Heart left ventricle (tissue), 16 donors: ENCODE measurements around the gene GPR68. TPM values are rescaled to one million over a fixed set of nuclear protein-coding genes. Genes with fewer than 3 reads are reported as not detected.

ENCODE experiments used
- ATAC-seq, 4 donors: fragments of 200-7000 bp; cut with Tn5 transposase; one replicate each; pipeline ENCODE4 v1.9.1; 2020 to 2022; ENCODE audit warnings: moderate library complexity in 4 of 4, mild to moderate bottlenecking in 3 of 4, moderate number of reproducible peaks in 1 of 4
- DNase-seq, 5 donors: peaks; one replicate each; pipeline ENCODE4 v3.0.0-alpha.2; 2020
- H3K27ac ChIP-seq, 12 donors: fragments of 200-600 bp; sonication (generic) in 4 of 12; one replicate each; pipeline versions ENCODE4 v1.5.0 to v1.8.0; 2016 to 2022; ENCODE audit warnings: mild to moderate bottlenecking in 2 of 12
- H3K27me3 ChIP-seq, 9 donors: fragments of 200-600 bp; sonication (generic) in 2 of 9; one replicate each; pipeline versions ENCODE4 v1.5.1 to v1.8.0; 2016 to 2022; ENCODE audit warnings: mild to moderate bottlenecking in 3 of 9
- H3K36me3 ChIP-seq, 9 donors: fragments of 200-600 bp; sonication (generic) in 2 of 9; one replicate each; pipeline versions ENCODE4 v1.5.0 to v1.8.0; 2018 to 2022; ENCODE audit warnings: mild to moderate bottlenecking in 2 of 9
- H3K4me1 ChIP-seq, 12 donors: fragments of 200-600 bp; sonication (generic) in 4 of 12; one replicate each; pipeline versions ENCODE4 v1.5.0 to v1.8.0; 2016 to 2022; ENCODE audit warnings: mild to moderate bottlenecking in 3 of 12
- H3K4me3 ChIP-seq, 12 donors: fragments of 200-600 bp; sonication (generic) in 4 of 12; one replicate each; pipeline versions ENCODE4 v1.5.0 to v1.8.0; 2017 to 2022; ENCODE audit warnings: mild to moderate bottlenecking in 9 of 12, moderate library complexity in 4 of 12
- H3K9me3 ChIP-seq, 12 donors: fragments of 200-600 bp; sonication (generic) in 4 of 12; one replicate each; pipeline versions ENCODE4 v1.5.0 to v1.8.0; 2016 to 2022; ENCODE audit warnings: mild to moderate bottlenecking in 1 of 12
- CTCF ChIP-seq, 12 donors: fragments of 200-600 bp; sonication (generic) in 4 of 12; IDR thresholded peaks; one replicate each; pipeline versions ENCODE4 v1.5.0 to v1.8.0; 2018 to 2022; ENCODE audit warnings: antibody characterized with exemption in 12 of 12, mild to moderate bottlenecking in 5 of 12
- POLR2A ChIP-seq, 2 donors: fragments of 450-650 bp; IDR thresholded peaks; one replicate each; pipeline ENCODE4 v1.6.1; 2017; ENCODE audit warnings: antibody characterized with exemption in 2 of 2, mild to moderate bottlenecking in 2 of 2, moderate library complexity in 2 of 2
- WGBS, 4 donors: extraction: QIAGEN DNeasy Blood & Tissue Kit in 2 of 4; methylation state at CpG; one replicate each; pipeline versions ENCODE4 v1.1.5 to v1.1.7; 2013 to 2018; 5-methylcytosine and 5-hydroxymethylcytosine counted together
- intact Hi-C, 10 donors: fragments of 100-400 bp; cut with DNase I; formaldehyde crosslinking; loops; one replicate each; pipeline versions ENCODE4 v1.11.1 to v1.14.2; 2022
- polyA plus RNA-seq, 2 donors: library from polyadenylated mRNA; stranded (reverse); fragments of 200-250 nt; gene quantifications; one replicate each; pipeline ENCODE4 v1.2.3, GENCODE V29; 2013
- total RNA-seq, 9 donors: library from RNA; depleted of rRNA in 2 of 9; stranded (reverse); fragments of >200 nt in 2 of 9; fragmentation: NEBNext Ultra II Directional in 3 of 9; extraction: Animal tissue kit (Norgen Biotek cat#: 25700) in 3 of 9; gene quantifications; one replicate each; pipeline versions ENCODE4 v1.1.0 to v1.2.4, GENCODE V29; 2016 to 2023
- donor health status: ischemic (EF 13 %, LVEDD 7.1; RV severe dilation, severe dysfunction).
- donor health status: healthy with polysubstance abuse.
- donor health status: DM: no; HTN: yes; CAD: no.
- donor health status: DM: no; HTN: no; CAD: no.
- donor health status: ischemic (EF 25% LVEDD 6.9; RV normal size, moderate dysfunction).
- donor health status: ischemic (EF 25% LVEDD 5.7; RV mildly dilated, moderate dysfunction).
- donor health status: healthy.
- donor health status: DM: yes; HTN: yes; CAD: no.
- donor health status: ischemic (EF 35%, LVEDD 5.7; RV mildly dilated, moderate dysfunction).
- donor health status: nonischemic (EF 11% LVEDD 7.7; RV severe dilation, severe dysfunction).
- donor health status: DM: yes; HTN: yes; CAD: no.
- donor health status: PGD.
- donor health status: ischemic (EF 29% LVEDD 5.4; RV normal size, mild dysfunction).
- donor health status: nonischemic (EF 23%, LVEDD 6.1; RV moderate dilation, normal function).

GPR68 gene
- total and polyA plus RNA-seq, 11 donors = 0.08 to 2.6 (median 0.59) TPM; not detected in 1

- 94 to 97% (median 95%) methylated on average over 7 of the region's 7 CpGs for WGBS, 4 donors
- Histone ChIP-seq H3K27me3 (peaks cover 0 to 21% (median 0%) of the 10 kb centered on the region in 9 donors), H3K9me3 (peaks cover 0 to 6% (median 0%) of the 10 kb centered on the region in 12 donors), H3K36me3 (no peaks in the 10 kb centered on the region), H3K4me3 (no peak overlapping the region), H3K27ac (no peak overlapping the region), H3K4me1 (peaks cover 0 to 24% (median 7%) of the 10 kb centered on the region in 12 donors)
- intact Hi-C loops = no loop called here
- ATAC-seq (no peak), DNase-seq (peak in 1 of 5 donors; percentile 4)
- TF ChIP-seq POLR2A (IDR thresholded peaks at IDR 0.05) (no peak), CTCF (IDR thresholded peaks at IDR 0.05) (no peak)
Measured at GRCh38 chr14:91265404-91265803, 20.9 kb upstream of the GPR68 start.

DNA sequence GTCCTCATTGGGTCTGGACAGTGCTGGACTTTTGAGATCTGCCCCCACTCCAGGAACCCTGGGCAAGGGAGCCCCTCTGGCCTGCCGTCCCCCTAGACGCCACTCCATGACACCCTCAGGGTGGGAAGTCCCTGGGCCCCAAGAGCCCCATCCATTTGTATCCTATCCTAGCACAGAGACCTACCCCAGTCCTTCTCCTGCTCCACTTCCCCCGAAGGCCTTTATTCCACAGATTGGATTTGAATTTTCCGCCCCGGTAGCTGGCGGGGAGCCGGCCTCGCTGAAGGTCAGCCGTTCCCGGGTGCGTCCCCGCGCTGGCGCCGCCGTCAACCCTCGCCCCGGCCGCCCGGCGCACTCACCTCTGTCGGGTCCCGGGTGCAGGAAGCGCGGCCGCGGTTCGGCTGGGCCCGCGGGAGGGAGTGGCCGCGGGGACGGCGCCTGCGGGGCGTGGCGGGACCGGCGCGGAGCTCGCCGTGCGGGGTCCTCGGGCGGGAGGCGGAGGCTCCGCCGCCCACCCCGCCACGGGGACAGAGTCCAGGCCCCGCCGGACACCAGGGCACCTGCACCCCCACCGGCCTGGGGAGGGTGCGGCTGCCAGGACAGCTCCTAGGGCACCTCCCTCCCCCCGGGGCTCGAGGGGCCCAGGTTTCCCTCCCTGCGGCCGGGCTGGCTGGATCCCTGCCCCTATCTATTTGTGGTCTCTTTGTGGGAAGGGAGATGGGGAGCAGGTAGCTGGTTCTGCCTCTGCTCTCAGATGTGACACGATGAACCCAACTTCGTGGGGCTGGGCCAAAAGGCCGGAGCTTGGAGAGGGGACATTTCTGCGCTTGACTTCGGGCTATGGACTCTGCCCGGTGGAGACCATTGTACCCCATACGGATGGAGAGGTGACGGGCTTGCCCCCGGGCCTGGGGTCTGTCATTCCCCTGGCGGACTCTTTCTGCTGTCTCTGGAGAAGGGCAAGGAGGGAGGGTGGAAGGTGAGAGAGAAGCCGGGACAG is 19.9 kb upstream of the GPR68 start:
- TF ChIP-seq POLR2A (IDR thresholded peaks at IDR 0.05) (no peak), CTCF (IDR thresholded peaks at IDR 0.05) (no peak)
- intact Hi-C loops = no loop called here
- peak in 2 of 5 donors; percentile 37 to 43 for DNase-seq
- H3K36me3 ChIP-seq = no peaks in the 10 kb centered on the region
- H3K4me3 ChIP-seq = peak overlapping the region in 11 of 12 donors; percentile 25 to 60 (median 47)
- no peak overlapping the region for H3K27ac ChIP-seq
- peak in 3 of 4 donors; percentile 25 to 64 (median 54) for ATAC-seq
- peaks cover 0 to 6% (median 0%) of the 10 kb centered on the region in 12 donors for H3K9me3 ChIP-seq
- WGBS, 4 donors = 10 to 19% (median 11%) methylated on average over 40 to 69 of the region's 69 CpGs
- peaks cover 0 to 21% (median 0%) of the 10 kb centered on the region in 9 donors for H3K27me3 ChIP-seq
- peaks cover 0 to 17% (median 2%) of the 10 kb centered on the region in 12 donors for H3K4me1 ChIP-seq

GRCh38 chr14:91263329-91263728 is 18.8 kb upstream of the GPR68 start:
- ATAC-seq = no peak
- Histone ChIP-seq H3K9me3 (peaks cover 0 to 6% (median 0%) of the 10 kb centered on the region in 12 donors), H3K4me3 (peak overlapping the region in 1 of 12 donors; percentile 60), H3K4me1 (peaks cover 0 to 16% (median 0%) of the 10 kb centered on the region in 12 donors), H3K36me3 (no peaks in the 10 kb centered on the region), H3K27ac (no peak overlapping the region), H3K27me3 (peaks cover 0 to 21% (median 0%) of the 10 kb centered on the region in 9 donors)
- intact Hi-C loops = no loop called here
- no peak for DNase-seq
- 96 to 99% (median 97%) methylated on average over 2 of the region's 2 CpGs for WGBS, 4 donors
- no peak for TF ChIP-seq POLR2A (IDR thresholded peaks at IDR 0.05)
- TF ChIP-seq CTCF (IDR thresholded peaks at IDR 0.05) = no peak

DNA sequence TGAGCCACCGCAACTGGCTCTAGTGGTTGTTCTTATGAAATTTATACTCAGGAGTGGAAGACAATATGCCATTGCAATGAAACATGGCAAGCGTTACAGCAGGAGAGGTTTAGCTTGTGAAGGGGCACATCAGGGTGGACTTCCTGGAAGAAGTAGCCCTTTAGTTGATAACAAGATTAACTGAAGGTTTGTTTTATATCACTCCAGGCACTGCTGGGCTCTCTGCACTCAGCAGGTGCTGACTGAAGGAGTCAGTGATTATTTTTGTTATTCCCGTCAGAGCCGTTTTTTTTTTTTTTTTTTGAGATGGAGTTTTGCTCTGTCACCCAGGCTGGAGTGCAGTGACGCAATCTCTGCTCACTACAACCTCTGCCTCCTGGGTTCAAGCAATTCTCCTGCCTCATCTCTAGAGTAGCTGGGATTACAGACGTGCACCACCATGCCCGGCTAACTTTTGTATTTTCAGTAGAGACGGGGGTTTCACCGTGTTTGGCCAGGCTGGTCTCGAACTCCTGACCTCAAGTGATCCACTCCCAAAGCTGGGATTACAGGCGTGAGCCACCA is 17.6 kb upstream of the GPR68 start:
- no peak for DNase-seq
- no peak overlapping the region for H3K27ac ChIP-seq
- H3K4me3 ChIP-seq = no peak overlapping the region
- H3K27me3 ChIP-seq = peaks cover 0 to 21% (median 0%) of the 10 kb centered on the region in 9 donors
- intact Hi-C loops = no loop called here
- TF ChIP-seq POLR2A (IDR thresholded peaks at IDR 0.05) = no peak
- no peak for TF ChIP-seq CTCF (IDR thresholded peaks at IDR 0.05)
- no peak for ATAC-seq
- peaks cover 0 to 27% (median 6%) of the 10 kb centered on the region in 12 donors for H3K4me1 ChIP-seq
- H3K36me3 ChIP-seq = no peaks in the 10 kb centered on the region
- WGBS, 4 donors = 88 to 90% (median 89%) methylated on average over 11 of the region's 11 CpGs
- peaks cover 0 to 6% (median 0%) of the 10 kb centered on the region in 12 donors for H3K9me3 ChIP-seq
